C4-2B (cell line): ENCODE data around the gene CCDC167.
A peak's percentile ranks its signal among the peaks of the same experiment; 100 is the strongest.
"Not testable (repeated sequence)": the region's sequence is repeated elsewhere in the genome, so short reads cannot be mapped to it uniquely, and the experiment has no call there.

Source experiments
- H3K27ac ChIP-seq: fragments of 450-650 bp; 2 replicates; pipeline ENCODE4 v1.5.1; 2017
- CTCF ChIP-seq: fragments of 450-650 bp; conservative IDR thresholded peaks from 2 replicates; pipeline ENCODE4 v1.5.1; 2017; ENCODE audit warnings: mild to moderate bottlenecking
- ZFX ChIP-seq: fragments of 450-650 bp; IDR thresholded peaks from 2 replicates; pipeline ENCODE4 v1.6.1; 2017

The CCDC167 gene

DNA sequence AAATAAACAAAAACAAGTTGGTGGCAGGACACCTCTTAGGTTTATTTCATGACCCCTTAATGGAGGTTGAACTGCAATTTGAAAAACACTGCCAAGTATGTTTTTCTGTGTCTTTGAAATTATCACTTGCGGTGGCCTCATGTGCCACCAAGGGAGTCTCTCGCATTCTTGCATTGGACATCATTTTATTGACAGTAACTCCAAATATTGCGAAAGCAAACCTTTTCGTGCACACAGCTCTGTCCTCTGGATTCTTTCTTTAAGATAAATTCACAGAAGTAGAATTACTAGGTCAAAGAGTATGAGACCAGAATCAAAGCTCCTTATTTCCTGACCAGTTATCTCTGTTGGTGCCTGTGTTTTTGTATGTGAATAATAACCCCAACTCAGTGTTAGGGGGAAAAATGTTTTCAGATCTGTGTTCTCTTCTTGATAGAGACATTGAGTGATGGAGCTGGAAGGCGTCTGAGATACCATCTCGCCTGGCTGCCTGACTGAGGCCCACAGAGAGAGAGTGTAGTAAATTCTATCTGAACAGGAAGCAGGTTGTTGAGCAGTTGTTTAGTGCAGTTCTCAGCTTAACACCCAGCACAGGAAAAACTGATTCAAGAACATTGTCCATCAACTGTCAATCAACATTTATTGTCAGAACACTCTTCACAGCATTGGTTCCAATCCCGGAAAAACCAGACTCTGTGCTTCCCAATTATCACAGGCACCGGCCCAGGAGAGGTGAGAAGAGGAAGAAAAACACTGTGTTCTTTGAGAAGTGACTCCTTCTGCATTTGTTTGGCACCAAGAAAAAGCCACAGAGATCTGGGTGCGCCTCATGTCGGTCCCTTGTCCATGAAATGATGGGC, 2.2 kb upstream of the CCDC167 start:
- TF ChIP-seq CTCF (no peak), ZFX (no peak)
- H3K27ac ChIP-seq: no peak overlapping the region

- not testable (repeated sequence) for H3K27ac ChIP-seq
Measured at GRCh38 chr6:37500904-37501303, 1.2 kb upstream of the CCDC167 start.

DNA sequence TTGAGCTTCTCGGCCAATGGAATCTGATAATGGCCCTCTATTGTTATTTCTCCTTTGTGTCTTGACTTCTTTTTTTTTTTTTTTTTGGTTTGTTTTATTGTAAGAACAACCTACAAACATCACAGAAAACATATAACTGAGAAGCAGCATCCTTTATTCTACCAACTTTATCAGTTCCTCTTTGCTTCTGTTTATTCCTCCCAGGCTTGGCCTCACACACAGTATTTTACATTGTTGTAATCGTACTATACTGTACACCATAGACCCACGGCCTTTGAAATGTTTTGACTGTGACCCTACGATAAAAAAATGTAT, 558 bp upstream of the CCDC167 start:
- peak overlapping the region; percentile 81 for H3K27ac ChIP-seq
- no peak for TF ChIP-seq CTCF
- no peak for TF ChIP-seq ZFX

DNA sequence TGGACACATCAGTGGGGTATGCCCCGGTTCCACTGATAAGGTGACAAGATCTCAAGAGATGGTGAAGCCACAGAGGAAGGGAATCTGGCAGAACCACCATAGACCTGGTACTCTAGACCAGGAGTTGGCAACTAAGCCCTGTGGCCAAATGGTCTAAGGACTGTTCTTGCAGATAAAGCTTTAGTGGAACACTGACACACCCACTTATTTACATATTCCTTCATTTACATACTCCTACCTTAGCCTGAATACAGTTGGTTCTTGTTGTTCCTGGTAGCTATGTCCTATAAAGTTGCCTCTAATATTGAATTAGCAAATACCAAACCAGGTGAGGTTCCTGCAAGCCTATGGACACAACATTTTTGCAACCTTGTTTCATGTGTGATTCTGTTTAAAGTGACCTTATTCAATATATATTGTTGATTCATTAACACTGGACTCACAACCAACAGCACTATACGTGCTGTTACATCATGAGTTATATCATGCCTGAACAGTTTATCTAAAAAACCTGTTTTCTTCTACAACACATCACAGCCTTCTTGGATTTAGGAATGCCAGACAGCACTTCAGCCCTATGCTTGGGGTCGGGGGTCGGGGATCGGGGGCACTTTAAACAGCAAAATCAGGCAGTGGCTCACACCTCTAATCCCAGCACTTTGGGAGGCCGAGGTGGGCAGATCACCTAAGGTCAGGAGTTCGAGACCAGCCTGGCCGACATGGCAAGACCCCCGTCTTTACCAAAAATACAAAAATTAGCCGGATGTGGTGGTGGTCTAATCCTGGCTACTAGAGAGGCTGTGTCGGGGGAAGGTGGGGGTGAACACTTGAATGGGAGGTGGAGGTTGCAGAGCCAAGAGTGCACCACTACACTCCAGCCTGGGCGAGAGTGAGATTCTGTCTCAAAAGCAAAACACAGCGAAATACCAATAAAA, 2.5 kb downstream of the CCDC167 start:
- H3K27ac ChIP-seq: no peak overlapping the region
- TF ChIP-seq ZFX (no peak), CTCF (no peak)

GRCh38 chr6:37495244-37495934, 4.3 kb downstream of the CCDC167 start:
- H3K27ac ChIP-seq: no peak overlapping the region
- TF ChIP-seq ZFX (no peak), CTCF (no peak)

DNA sequence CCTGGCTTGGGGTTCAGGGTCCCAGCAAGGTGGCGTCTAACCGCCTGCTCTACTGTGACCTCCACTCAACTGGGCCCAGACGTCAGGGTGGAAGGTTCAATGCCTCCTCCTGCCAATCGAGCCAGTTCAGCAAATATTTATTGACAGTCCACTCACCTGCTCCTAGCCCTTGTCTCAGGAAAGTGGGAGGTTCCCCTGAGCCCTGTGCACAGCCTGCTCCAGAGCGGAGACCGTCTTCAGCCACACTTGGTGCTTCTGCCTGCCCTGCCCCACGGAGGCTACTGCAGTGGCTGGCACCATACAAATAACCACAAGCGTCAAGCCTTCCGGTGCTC, 6.1 kb downstream of the CCDC167 start:
- TF ChIP-seq ZFX: no peak
- no peak for TF ChIP-seq CTCF
- H3K27ac ChIP-seq: no peak overlapping the region

DNA sequence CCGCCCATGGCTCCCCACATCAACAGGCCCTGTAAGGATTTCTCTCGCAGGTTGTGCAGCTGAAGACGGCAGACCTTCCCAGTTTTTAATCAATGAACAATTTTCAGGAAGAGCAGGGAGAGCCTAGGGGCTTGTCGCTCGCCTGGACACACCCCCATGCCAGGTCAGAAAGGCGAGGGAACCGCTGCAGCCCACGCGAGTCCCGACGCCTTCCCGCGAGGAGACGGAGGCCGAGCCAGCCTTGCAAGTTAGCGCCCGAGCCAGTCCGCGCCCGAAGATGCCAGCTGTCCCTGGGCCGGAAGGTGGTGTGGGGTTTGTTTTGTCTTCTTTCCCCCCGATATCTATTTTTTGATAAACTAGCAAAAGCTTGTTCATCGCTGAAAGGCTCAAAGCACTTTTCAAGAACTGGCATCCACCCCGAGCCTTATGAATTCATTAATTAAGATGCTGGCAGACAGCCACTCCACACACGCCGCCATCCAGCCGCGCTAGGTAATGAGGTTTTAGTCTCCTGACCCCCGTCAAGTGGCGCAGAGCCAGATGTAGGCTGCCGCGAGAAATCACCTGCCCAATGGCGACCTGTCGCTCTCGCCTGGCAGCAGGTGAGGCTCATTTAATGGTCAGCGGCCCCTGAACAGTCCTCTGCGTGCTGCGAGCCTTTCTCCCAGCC, 6.6 kb downstream of the CCDC167 start:
- no peak overlapping the region for H3K27ac ChIP-seq
- no peak for TF ChIP-seq CTCF
